GM10248 (cell line): ENCODE measurements around the gene FYCO1.

Experiments used
- CTCF ChIA-PET: fragments of 300-600 bp; sonication (Branson Sonifier 250); formaldehyde crosslinking; extraction: SDS; loops from one replicate; lab custom pipeline; 2021; ENCODE audit warnings: antibody characterized with exemption; lab: Yijun Ruan, JAX
- POLR2A ChIA-PET: fragments of 350-650 bp; sonication (Branson Sonifier 250); formaldehyde crosslinking; extraction: SDS; loops from one replicate; lab custom pipeline; 2020; ENCODE audit warnings: antibody characterized with exemption; lab: Yijun Ruan, JAX
- DNase-seq: peaks from one replicate; pipeline ENCODE4 v3.0.0; 2012; ENCODE audit errors: extremely low spot score
- CTCF ChIP-seq: IDR thresholded peaks from 2 replicates; pipeline ENCODE4 v1.5.1; 2012; ENCODE audit warnings: mild to moderate bottlenecking, low read depth; ENCODE audit errors: extremely low read depth, missing control alignments, control extremely low read depth

Gene FYCO1

GRCh38 chr3:45923755-45924154 lies 71.9 kb downstream of the FYCO1 start:
- POLR2A ChIA-PET = no interaction called here
- TF ChIP-seq CTCF = no peak
- CTCF ChIA-PET = interaction anchor here (0.6 to 12.5 kb wide), 8 partner anchors 9 to 246 kb away, joined by 3 to 99 read pairs (median 4); no protein-coding TSS in a partner anchor
- DNase-seq = no peak

GRCh38 chr3:45922950-45923590 lies 72.6 kb downstream of the FYCO1 start:
- DNase-seq = no peak
- POLR2A ChIA-PET = no interaction called here
- TF ChIP-seq CTCF = no peak
- CTCF ChIA-PET = interaction anchor here (0.8 to 12.5 kb wide), 6 partner anchors 9 to 245 kb away, joined by 3 to 99 read pairs (median 14); no protein-coding TSS in a partner anchor

DNA sequence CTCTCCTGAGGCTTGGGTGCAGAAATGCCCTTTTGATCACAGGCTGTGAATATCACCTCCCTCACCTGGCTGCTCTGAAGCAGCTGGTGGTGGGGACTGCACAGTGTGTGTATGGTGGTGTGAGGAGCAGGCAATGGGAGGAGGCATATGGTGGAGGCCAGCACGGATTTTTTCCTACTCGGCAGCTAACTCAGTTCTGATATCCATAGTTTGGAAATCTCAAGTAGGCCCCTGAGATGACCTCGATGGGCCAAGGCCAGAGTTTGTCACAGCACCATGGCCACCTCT lies 73.6 kb downstream of the FYCO1 start:
- POLR2A ChIA-PET = no interaction called here

DNA sequence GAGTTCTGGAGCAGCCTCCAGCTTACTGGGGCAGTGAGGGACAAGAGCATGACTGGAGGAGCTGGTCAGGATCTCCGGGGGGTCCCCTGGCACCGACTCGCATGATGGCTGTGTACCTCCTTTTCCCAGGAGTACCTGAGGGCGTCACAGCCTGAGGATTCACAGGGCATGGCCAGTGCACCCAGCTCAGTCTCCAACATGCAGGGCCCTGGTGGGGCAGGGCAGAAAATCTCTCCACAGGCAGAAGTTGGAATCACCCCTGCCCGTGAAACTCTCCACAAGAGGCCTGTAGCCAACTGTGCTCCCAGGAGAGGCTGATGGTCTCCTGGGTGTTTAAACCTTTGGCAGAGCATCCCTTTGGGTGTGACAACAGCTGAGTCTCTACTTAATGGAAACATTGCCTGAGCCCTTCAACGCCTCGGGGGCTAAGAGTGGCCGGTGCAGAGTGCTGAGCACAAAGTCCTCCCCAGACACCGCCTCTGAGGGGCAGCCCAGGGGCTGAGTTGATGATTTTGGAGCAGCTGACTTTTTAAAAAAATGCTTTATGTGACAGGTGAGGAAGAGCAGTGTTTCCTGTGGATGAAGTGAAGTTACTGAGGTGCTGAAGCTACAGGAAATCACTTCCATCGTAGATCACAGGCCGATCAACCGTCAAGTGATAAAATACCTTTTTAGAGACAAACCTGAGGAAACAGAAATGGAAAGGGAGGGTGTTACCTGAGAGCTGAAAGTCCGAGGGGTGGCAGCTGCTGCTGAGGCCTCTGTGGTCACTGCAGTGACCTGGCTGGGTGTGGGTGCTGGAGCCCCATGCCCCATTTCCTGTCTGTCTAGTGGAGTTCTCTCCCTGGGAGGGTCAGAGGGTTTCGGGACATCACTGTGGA lies 74.2 kb downstream of the FYCO1 start:
- no peak for TF ChIP-seq CTCF
- CTCF ChIA-PET = interaction anchor here (1.0 to 5.3 kb wide), 18 partner anchors 8 to 411 kb away, joined by 3 to 39 read pairs (median 4); no protein-coding TSS in a partner anchor
- DNase-seq = no peak
- POLR2A ChIA-PET = no interaction called here

More for the DNA sequence above, 73.6 kb downstream of the FYCO1 start:
- CTCF ChIA-PET = interaction anchor here (1.0 to 5.3 kb wide), 7 partner anchors 10 to 411 kb away, joined by 4 to 38 read pairs (median 9); no protein-coding TSS in a partner anchor
- no peak for TF ChIP-seq CTCF
- no peak for DNase-seq

DNA sequence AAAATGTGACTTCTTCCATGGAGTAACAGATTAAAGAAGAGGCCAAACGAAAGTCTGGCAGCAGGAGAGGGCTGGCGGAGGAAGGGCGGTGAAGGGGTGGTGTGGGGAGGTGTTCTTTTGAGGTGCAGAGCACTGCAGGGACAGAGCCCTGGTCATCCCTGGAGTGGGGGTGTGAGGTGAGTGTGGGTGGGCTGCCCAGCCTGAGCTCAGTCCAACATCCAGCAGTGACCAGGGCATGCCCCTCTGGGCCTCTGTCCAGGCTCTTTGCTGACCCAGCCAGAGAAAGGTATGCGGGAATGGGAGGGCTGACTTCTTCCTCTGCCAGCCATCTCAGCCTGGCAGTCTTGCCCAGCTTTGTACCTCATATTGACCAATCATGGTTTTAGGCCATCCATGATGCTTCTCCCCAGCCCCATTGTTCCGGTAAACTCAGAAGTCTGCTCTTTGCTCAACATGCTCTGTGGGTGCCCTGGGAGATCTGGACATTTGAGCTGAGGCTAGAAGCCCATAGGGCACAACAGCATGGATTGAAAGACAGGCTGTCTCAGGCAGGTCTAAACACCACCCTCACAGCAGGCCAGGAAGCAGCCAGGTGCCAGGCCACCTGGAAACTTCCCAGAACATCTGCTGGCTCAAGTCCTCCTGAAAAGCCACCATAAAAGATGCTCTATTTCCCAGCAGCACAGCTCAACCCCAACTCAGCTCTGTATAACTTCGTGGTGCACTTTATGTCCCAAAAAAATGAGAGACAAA lies 78.3 kb downstream of the FYCO1 start:
- ChIA-PET POLR2A (no interaction called here), CTCF (interaction anchor here (1.0 to 1.3 kb wide), 3 partner anchors 9 to 21 kb away, joined by 3 to 11 read pairs (median 3); no protein-coding TSS in a partner anchor)
- no peak for DNase-seq
- no peak for TF ChIP-seq CTCF
